Peyer's patch (tissue), 4 donors: Measurements from ENCODE around the gene RPL27A. TPM values are rescaled to one million over a fixed set of nuclear protein-coding genes. Genes with fewer than 3 reads are reported as not detected.
A peak's percentile ranks its signal among the peaks of the same experiment; 100 is the strongest.

Experiments
- DNase-seq, 3 donors: peaks; one replicate each; pipeline ENCODE4 v3.0.0-alpha.2; 2017 to 2019
- H3K27ac ChIP-seq, 4 donors: fragments of 200-600 bp; sonication (generic); one replicate each; pipeline ENCODE4 v1.5.1; 2016 to 2019
- H3K27me3 ChIP-seq, 2 donors: fragments of 200-600 bp; sonication (generic); one replicate each; pipeline ENCODE4 v1.5.1; 2019
- H3K36me3 ChIP-seq, 3 donors: fragments of 200-600 bp; sonication (generic); one replicate each; pipeline ENCODE4 v1.5.1; 2016 to 2019
- H3K4me1 ChIP-seq, 4 donors: fragments of 200-600 bp; sonication (generic); one replicate each; pipeline ENCODE4 v1.5.1; 2016 to 2019
- H3K4me3 ChIP-seq, 4 donors: fragments of 200-600 bp; sonication (generic); 1 replicate in 3 of 4; 2 replicates in 1 of 4; pipeline ENCODE4 v1.5.1; 2016 to 2019; ENCODE audit warnings: mild to moderate bottlenecking in 1 of 4
- H3K9me3 ChIP-seq, 4 donors: fragments of 200-600 bp; sonication (generic); one replicate each; pipeline ENCODE4 v1.5.1; 2016 to 2019; ENCODE audit warnings: mild to moderate bottlenecking in 1 of 4
- POLR2A ChIP-seq, 2 donors: fragments of 450-650 bp; IDR thresholded peaks; one replicate each; pipeline ENCODE4 v1.5.1; 2017; ENCODE audit warnings: antibody characterized with exemption in 2 of 2, mild to moderate bottlenecking in 2 of 2, moderate library complexity in 2 of 2
- total RNA-seq, 4 donors: library from RNA; depleted of rRNA; stranded (reverse); fragments of >200 nt; gene quantifications; one replicate each; pipeline ENCODE4 v1.1.0, GENCODE V29; 2016
- TF ChIP-seq, protein P1 (sequence below), 6 experiments: fragments of 450-650 bp in 4 of 6; fragments of 200-600 bp in 2 of 6; sonication (generic) in 1 of 6; IDR thresholded peaks; one replicate each; pipeline ENCODE4 v1.5.1; 2017 to 2019; ENCODE audit warnings: antibody characterized with exemption in 6 of 6, mild to moderate bottlenecking in 3 of 6, moderate library complexity in 1 of 6

Gene RPL27A
- 100 to 1,000 TPM; 476 to 923 (median 619) TPM for total RNA-seq

DNA sequence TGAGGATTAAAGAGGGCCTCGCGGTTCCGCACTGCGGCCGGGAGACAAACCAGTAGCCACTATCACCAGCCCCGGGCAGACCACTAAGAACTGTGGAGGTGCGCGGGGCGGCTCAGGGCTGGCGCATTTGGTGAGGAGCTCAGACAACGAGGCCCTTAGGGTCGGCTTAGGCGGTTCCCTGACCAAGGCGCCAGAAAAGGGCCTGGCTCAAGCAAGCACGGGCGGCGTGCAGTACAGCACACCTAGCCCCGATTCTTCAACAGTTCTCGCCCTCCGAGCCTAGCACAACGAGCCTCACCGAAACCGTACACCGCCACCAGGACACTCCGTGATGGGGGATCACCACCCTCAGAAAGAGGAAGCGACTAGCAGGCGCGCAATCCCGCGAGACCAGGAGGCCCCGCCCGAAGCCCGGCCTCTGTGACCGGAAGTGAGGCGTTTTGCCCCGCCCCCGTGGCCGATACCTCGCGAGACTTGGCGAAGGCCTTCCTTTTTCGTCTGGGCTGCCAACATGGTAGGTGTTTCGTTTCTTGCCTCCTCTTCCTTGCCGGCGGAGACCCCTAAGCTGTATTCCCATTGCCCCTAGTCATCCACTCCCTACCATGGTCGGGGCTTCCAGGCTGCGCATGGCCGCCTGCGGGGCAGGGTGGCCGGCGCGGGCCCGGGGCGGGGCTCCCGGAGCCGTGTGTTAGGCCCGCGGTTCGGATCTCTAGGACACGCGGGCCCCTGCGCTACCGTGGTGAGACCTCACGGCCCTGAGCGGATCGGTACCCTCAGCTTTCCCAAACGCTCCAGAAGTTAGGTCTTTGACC is at the start of gene RPL27A, which contains the start of gene TRIM66:
TSS of gene RPL27A (plus strand) at position 490 of the 812 bp plus-strand sequence. CDS start at position 512, 22 bp downstream.
TSS of gene TRIM66 (minus strand) at position 363 of the 812 bp plus-strand sequence. CDS start 10,391 bp downstream, outside the sequence.
- peak; percentile 98 to 100 (median 99) for DNase-seq
- Histone ChIP-seq H3K4me3 (peak within 1 kb of the TSS; percentile 67 to 93 (median 85)), H3K27ac (peak within 1 kb of the TSS; percentile 86 to 95 (median 93)), H3K27me3 (no peaks in the 10 kb centered on the region), H3K9me3 (no peaks in the 10 kb centered on the region), H3K4me1 (peaks cover 0 to 20% (median 10%) of the 10 kb centered on the region in 4 donors), H3K36me3 (peaks cover 0 to 31% (median 0%) of the 10 kb centered on the region in 3 donors)
- TF ChIP-seq POLR2A (IDR thresholded peaks at IDR 0.05), result peak; percentile 96 to 98
- TF ChIP-seq, protein P1, sequence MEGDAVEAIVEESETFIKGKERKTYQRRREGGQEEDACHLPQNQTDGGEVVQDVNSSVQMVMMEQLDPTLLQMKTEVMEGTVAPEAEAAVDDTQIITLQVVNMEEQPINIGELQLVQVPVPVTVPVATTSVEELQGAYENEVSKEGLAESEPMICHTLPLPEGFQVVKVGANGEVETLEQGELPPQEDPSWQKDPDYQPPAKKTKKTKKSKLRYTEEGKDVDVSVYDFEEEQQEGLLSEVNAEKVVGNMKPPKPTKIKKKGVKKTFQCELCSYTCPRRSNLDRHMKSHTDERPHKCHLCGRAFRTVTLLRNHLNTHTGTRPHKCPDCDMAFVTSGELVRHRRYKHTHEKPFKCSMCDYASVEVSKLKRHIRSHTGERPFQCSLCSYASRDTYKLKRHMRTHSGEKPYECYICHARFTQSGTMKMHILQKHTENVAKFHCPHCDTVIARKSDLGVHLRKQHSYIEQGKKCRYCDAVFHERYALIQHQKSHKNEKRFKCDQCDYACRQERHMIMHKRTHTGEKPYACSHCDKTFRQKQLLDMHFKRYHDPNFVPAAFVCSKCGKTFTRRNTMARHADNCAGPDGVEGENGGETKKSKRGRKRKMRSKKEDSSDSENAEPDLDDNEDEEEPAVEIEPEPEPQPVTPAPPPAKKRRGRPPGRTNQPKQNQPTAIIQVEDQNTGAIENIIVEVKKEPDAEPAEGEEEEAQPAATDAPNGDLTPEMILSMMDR (IDR thresholded peaks at IDR 0.05), result peak in 3 of 6 experiments; percentile 41 to 45 (median 45)

DNA sequence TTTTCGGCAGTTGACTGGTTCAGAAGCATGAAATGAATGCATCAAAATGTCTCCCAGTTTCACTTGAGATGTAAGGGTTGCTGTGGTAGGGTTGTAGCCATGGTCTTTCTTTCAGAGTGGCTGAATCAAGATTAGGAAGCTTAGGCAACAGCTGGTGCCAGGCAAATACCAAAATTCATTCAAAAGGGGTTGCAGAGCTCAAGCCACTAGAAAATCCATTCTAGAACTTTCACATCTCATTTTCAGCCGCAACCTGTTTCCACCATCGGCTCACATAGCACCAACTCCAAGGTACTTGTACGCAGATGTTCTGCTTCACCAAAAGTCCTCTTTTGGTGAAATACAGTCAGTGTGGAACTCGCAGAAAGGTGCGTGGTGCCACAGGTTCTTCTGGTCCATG is 48.1 kb upstream of the RPL27A start:
- no peaks in the 10 kb centered on the region for H3K4me1 ChIP-seq
- H3K36me3 ChIP-seq, result peaks cover 0 to 55% (median 0%) of the 10 kb centered on the region in 3 donors
- no peak for TF ChIP-seq POLR2A (IDR thresholded peaks at IDR 0.05)
- TF ChIP-seq, protein P1 (IDR thresholded peaks at IDR 0.05), result no peak
- no peak overlapping the region for H3K4me3 ChIP-seq
- no peak for DNase-seq
- no peak overlapping the region for H3K27ac ChIP-seq
- peaks cover 0 to 10% (median 0%) of the 10 kb centered on the region in 4 donors for H3K9me3 ChIP-seq
- H3K27me3 ChIP-seq, result no peaks in the 10 kb centered on the region

DNA sequence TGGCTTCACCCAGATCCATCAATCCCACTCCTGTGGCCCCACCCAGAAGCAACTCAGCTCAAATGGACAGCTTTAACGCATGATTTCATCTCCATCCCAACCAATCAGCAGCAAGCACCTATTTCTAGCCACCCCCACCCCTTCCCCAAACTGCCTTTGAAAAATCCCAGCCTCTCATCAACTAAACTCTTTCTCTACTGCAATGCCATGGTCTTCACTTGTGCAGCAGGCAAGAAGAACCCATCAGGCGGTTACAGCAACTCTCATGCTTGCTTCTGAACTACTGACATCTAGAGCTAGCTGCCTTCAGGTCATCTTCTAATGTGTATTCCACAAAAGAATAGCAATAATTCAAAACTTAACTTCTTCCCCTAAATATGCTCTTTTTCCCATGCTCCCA is 46.5 kb upstream of the RPL27A start:
- Histone ChIP-seq H3K36me3 (peaks cover 0 to 70% (median 0%) of the 10 kb centered on the region in 3 donors), H3K27me3 (no peaks in the 10 kb centered on the region), H3K27ac (no peak overlapping the region), H3K4me3 (no peak overlapping the region), H3K4me1 (no peaks in the 10 kb centered on the region), H3K9me3 (peaks cover 0 to 10% (median 0%) of the 10 kb centered on the region in 4 donors)
- DNase-seq, result no peak
- TF ChIP-seq, protein P1 (IDR thresholded peaks at IDR 0.05), result no peak
- TF ChIP-seq POLR2A (IDR thresholded peaks at IDR 0.05), result no peak

DNA sequence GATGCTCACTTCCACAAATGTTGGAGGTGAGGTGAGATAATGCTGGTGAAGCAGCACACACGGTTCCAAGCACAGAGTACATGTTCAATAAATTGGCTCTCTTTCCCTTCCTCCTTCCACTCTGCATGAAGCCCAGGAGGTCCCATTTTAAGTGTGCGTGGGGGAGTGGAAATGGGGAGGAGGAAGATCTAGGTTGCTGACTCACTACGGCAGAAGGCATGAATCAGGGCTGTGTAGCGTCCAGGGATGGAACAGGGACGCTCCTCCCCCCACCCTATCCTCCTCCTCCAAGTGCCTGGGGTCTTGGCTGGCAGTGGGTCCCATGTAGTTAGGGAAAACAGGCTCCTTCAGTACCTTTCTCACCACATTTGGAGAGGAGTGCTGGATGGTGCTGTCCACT is 44.3 kb upstream of the RPL27A start:
- no peak overlapping the region for H3K4me3 ChIP-seq
- no peak overlapping the region for H3K27ac ChIP-seq
- TF ChIP-seq POLR2A (IDR thresholded peaks at IDR 0.05), result no peak
- TF ChIP-seq, protein P1 (IDR thresholded peaks at IDR 0.05), result no peak
- no peaks in the 10 kb centered on the region for H3K4me1 ChIP-seq
- no peak for DNase-seq
- no peaks in the 10 kb centered on the region for H3K27me3 ChIP-seq
- peaks cover 0 to 73% (median 0%) of the 10 kb centered on the region in 3 donors for H3K36me3 ChIP-seq
- peaks cover 0 to 10% (median 0%) of the 10 kb centered on the region in 4 donors for H3K9me3 ChIP-seq

DNA sequence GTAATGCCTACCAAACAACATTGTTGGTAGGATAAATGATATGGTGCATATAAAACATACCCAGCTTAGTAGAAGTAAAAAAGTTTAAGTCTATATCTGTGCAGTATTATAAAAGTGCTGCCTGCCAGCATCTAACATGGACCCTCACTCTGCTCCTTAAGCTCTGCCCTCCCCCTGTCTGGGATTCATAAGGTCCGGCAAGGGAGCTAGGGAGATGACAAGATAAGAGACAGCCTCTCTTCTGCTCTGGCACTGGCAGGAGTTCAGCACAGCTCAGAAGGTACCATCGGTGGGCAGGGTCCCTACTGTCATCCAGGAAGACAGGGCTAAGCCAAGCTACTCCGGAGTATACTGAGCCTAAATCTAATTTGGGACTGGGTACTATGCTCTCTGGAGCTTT is 42.9 kb upstream of the RPL27A start:
- Histone ChIP-seq H3K27me3 (no peaks in the 10 kb centered on the region), H3K36me3 (peaks cover 0 to 73% (median 0%) of the 10 kb centered on the region in 3 donors)

More for the DNA sequence above, 42.9 kb upstream of the RPL27A start:
- DNase-seq, result no peak
- H3K27ac ChIP-seq, result no peak overlapping the region
- TF ChIP-seq, protein P1 (IDR thresholded peaks at IDR 0.05), result no peak
- no peak for TF ChIP-seq POLR2A (IDR thresholded peaks at IDR 0.05)
- H3K4me3 ChIP-seq, result no peak overlapping the region
- no peaks in the 10 kb centered on the region for H3K4me1 ChIP-seq
- peaks cover 0 to 10% (median 0%) of the 10 kb centered on the region in 4 donors for H3K9me3 ChIP-seq
